Stomach smooth muscle (tissue), 2 donors: Measurements from ENCODE around the gene RETREG1.
"Not testable (repeated sequence)": the region's sequence is repeated elsewhere in the genome, so short reads cannot be mapped to it uniquely, and the experiment has no call there.

ENCODE experiments used
- H3K27ac ChIP-seq: one replicate; pipeline ENCODE4 v1.7.0; 2013; ENCODE audit warnings: mild to moderate bottlenecking, low read length, inconsistent platforms
- H3K27me3 ChIP-seq, 2 donors: one replicate each; pipeline ENCODE4 v1.7.0; 2013; ENCODE audit warnings: low read length in 2 of 2; ENCODE audit not compliant: insufficient read depth in 2 of 2, control insufficient read depth in 1 of 2
- H3K36me3 ChIP-seq, 2 donors: one replicate each; pipeline ENCODE4 v1.7.0; 2013; ENCODE audit warnings: low read length in 2 of 2; ENCODE audit not compliant: control insufficient read depth in 2 of 2, insufficient read depth in 2 of 2
- H3K4me1 ChIP-seq: one replicate; pipeline ENCODE4 v1.7.0; 2013; ENCODE audit warnings: low read length; ENCODE audit not compliant: control insufficient read depth, insufficient read depth
- H3K4me3 ChIP-seq, 2 donors: one replicate each; pipeline ENCODE4 v1.7.0; 2013; ENCODE audit warnings: low read length in 2 of 2
- H3K9ac ChIP-seq, 2 donors: one replicate each; pipeline ENCODE4 v1.7.0; 2013; ENCODE audit warnings: low read length in 2 of 2, mild to moderate bottlenecking in 1 of 2
- H3K9me3 ChIP-seq, 2 donors: one replicate each; pipeline ENCODE4 v1.7.0; 2013; ENCODE audit warnings: low read length in 2 of 2; ENCODE audit not compliant: control insufficient read depth in 2 of 2
- donor health status: healthy.
- donor health status: Pancreatic carcinoma.

Gene RETREG1

DNA sequence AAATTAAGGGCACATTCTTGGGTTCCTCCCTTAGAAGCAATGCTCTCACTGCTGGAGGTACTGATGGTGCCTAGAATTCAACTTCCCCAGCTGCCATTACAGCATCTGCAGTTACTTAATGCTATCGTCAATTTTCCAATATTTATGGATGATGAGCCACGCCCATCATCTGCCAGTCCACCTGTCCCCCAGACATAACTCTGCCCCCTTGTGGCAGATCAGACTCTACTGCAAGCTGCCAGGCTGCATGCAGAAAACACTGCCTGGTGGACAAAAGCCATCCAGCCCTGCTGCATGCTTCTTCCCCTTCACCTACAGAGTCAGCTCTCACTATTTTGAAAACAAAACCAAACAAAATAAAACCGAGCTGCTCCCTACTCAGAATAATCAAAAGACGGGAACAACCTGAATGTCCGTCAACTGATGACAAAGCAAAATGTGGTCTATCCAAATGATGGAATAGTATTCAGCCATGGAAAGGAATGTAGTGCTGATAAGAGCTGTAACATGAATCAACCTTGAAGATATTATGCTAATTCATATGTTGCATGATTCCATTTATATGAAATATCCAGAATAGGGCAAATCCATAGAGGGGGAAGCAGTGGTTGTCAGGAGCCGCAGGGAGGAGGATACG, 66.4 kb downstream of the RETREG1 start:
- no peaks in the 10 kb centered on the region for H3K36me3 ChIP-seq
- no peak overlapping the region for H3K4me3 ChIP-seq
- no peak overlapping the region for H3K9ac ChIP-seq
- no peaks in the 10 kb centered on the region for H3K27me3 ChIP-seq
- H3K27ac ChIP-seq = no peak overlapping the region
- H3K4me1 ChIP-seq = no peaks in the 10 kb centered on the region
- no peaks in the 10 kb centered on the region for H3K9me3 ChIP-seq

DNA sequence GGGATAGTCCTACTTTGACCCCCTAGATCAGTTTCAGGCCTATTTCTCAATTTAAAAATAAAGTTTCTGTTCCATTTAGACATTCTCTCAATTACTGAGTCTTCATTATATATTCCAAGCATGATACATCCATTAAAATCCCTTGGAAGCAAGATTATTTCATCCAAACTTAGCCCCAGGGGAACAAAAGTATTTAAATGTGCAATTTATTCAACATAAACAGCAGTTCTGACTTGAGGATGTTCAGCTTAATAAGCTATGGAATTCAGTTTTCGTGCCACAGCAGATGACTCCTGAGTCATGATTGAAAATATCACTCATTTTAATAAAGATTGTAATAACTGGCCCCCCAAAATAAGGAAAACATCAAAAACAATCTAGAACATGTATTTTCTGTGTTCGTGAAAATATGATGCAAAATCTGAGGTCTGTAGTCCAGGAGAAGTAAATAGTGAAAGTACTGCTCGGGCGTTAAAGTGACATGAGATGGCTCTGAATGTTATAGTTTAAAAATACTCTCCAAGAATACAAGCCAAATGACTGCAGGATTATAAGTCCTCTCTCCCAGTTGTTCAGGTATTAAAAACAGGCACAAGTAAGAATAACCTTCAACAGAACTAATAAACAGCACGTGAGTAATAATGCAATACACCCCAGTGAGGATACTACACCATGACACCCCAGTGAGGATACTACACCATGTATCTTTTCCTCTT, 67.1 kb downstream of the RETREG1 start:
- Histone ChIP-seq H3K4me1 (no peaks in the 10 kb centered on the region), H3K36me3 (no peaks in the 10 kb centered on the region), H3K4me3 (no peak overlapping the region), H3K9ac (no peak overlapping the region), H3K27ac (no peak overlapping the region), H3K27me3 (no peaks in the 10 kb centered on the region), H3K9me3 (no peaks in the 10 kb centered on the region)

DNA sequence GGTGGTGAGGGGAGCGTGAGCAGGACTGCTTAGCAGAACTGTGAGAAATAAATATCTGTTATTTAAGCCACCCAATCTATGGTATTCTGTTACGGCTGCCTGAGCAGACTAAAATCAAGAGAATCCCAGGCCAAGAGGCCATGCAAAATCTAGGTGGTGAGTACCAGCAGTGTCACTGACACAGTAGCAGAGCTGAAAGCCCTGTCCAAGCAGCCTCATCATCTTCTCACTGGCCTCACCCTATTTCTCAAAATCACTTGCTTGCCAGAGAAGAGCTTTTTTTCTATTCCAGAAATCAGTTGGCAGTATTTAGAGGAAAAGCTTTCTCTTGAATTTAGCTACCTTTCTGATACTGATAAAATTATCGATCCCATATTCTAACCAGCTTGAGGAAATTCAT, 68.0 kb downstream of the RETREG1 start:
- Histone ChIP-seq H3K27ac (no peak overlapping the region), H3K9ac (no peak overlapping the region)

DNA sequence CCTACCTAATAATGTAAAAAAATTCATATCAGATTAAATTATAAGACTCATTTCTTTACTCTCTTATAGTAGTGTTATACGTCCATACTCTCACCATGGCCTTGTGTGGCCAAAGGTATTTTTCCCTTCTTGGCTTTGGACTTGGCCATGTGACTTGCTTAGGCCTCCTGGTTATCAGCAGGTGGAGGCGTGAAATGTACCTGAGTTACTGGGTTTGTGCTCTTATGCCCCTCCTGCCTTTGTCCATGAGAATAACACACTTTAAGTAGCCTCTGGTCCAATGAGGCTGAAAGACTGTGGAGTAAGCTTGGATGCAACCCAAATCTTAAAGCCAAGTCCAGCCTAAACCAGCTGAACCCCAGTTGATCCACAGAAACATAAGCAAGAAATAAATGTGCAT, 68.7 kb downstream of the RETREG1 start:
- Histone ChIP-seq H3K27ac (no peak overlapping the region), H3K9ac (no peak overlapping the region), H3K4me1 (no peaks in the 10 kb centered on the region)

More for the DNA sequence above, 68.0 kb downstream of the RETREG1 start:
- Histone ChIP-seq H3K4me3 (no peak overlapping the region), H3K36me3 (no peaks in the 10 kb centered on the region), H3K9me3 (no peaks in the 10 kb centered on the region), H3K27me3 (no peaks in the 10 kb centered on the region), H3K4me1 (no peaks in the 10 kb centered on the region)

DNA sequence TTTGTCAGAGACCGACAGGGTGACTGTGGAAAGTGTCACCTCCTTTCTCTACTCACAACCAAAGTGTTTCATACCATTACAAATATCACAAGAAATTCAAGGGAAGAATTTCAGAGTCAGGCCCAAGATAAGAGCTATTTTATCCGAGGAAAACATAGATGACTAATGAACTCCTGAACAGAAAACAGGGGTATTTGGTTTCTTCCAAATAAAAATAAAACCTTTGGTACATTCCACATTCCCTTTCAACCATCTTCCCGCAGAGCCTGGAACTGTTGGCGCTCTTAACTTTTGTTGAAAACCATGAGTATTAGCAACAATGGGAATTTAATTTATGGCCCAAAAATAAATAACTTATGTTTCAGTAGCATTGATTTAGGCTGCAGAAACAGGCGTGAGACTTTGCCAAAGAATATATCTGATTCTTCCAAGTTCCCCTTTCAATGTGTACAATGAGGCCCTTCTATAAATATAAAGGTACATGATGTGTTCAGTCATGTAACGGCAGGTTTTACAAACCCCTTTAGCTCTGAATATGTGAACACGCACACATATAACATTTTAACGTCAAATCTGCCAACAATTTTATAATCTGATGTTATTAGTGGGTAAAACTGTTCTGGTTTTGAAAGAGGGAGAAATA, 69.5 kb downstream of the RETREG1 start:
- no peaks in the 10 kb centered on the region for H3K9me3 ChIP-seq
- H3K4me3 ChIP-seq = no peak overlapping the region
- H3K36me3 ChIP-seq = no peaks in the 10 kb centered on the region
- no peaks in the 10 kb centered on the region for H3K27me3 ChIP-seq
- H3K4me1 ChIP-seq = no peaks in the 10 kb centered on the region
- no peak overlapping the region for H3K27ac ChIP-seq
- H3K9ac ChIP-seq = no peak overlapping the region

More for the DNA sequence above, 68.7 kb downstream of the RETREG1 start:
- Histone ChIP-seq H3K27me3 (no peaks in the 10 kb centered on the region), H3K9me3 (no peaks in the 10 kb centered on the region), H3K4me3 (no peak overlapping the region), H3K36me3 (no peaks in the 10 kb centered on the region)

DNA sequence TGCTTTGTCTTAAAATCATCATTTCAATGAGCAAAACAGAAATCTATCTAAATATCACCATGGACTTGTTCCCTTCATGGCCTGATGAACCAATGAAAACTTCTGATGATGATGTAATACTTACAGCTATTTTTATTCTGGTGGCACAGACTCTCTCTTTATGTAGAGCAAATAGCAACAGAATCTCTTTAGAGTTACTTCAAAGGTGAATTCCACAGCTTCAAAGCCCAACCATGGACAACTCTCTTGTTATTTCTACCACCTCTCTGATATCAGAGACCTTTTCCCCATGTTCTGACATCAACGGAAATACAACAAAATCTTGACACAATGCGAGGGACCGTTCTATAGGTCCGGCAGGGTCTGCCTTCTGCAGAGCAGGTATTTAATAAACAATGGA, 70.1 kb downstream of the RETREG1 start:
- H3K27me3 ChIP-seq = no peaks in the 10 kb centered on the region
- no peak overlapping the region for H3K9ac ChIP-seq
- H3K9me3 ChIP-seq = no peaks in the 10 kb centered on the region
- H3K4me1 ChIP-seq = no peaks in the 10 kb centered on the region
- H3K4me3 ChIP-seq = no peak overlapping the region
- H3K27ac ChIP-seq = no peak overlapping the region
- H3K36me3 ChIP-seq = no peaks in the 10 kb centered on the region

DNA sequence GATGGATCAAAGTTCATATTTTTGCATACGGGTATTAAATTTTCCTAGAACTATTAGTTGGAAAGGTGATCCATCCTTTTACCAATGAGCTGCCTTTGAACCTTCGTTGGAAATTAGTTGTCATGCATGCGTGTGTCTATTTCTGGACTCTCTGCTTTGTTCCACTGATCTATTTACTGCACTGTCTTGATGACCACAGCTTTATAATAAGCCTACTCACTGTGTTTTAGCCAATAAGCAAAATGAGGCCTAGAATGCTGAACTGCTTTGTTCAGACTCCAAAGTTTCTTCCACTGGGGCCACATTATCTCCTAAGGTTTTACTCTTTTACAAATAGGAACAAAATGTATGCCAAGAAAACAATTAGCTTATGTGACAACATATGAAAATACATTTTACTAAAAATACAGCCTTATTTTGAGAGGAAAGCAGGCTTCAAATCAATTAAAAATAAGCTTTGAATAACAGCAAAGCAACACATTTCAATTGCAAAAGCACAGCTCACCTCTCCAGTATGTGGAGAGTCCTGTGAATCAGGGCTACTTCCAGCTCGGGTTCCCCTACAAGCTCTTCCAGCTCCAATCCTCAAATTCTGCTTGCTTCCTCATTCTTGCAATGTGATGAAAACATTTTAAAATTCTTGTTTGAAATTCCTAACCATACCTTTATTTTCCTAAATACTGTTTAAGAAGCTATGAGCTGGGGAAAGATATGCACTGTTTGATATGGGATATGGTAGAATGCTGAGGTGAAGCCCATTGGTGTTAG, 72.0 kb downstream of the RETREG1 start:
- H3K4me1 ChIP-seq = no peaks in the 10 kb centered on the region
- H3K27me3 ChIP-seq = no peaks in the 10 kb centered on the region
- no peak overlapping the region for H3K9ac ChIP-seq
- H3K9me3 ChIP-seq = no peaks in the 10 kb centered on the region
- no peaks in the 10 kb centered on the region for H3K36me3 ChIP-seq
- H3K27ac ChIP-seq = no peak overlapping the region
- H3K4me3 ChIP-seq = no peak overlapping the region

DNA sequence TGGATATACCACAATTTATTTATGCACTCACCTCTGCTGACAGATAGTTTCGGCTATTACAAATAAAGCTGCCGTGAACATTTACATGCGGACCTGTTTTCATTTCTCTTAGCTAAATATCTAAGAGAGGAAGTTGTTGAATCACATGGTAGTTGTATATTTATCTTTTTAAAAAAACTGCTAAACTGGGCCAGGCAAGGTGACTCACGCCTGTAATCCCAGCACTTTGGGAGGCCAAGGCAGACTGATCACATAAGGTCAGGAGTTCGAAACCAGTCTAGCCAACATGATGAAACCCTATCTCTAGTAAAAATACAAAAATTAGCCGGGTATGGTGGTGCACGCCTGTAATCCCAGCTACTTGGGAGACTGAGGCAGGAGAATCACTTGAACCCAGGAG, 73.6 kb downstream of the RETREG1 start:
- H3K27me3 ChIP-seq, H3K4me1 ChIP-seq: not testable (repeated sequence)

DNA sequence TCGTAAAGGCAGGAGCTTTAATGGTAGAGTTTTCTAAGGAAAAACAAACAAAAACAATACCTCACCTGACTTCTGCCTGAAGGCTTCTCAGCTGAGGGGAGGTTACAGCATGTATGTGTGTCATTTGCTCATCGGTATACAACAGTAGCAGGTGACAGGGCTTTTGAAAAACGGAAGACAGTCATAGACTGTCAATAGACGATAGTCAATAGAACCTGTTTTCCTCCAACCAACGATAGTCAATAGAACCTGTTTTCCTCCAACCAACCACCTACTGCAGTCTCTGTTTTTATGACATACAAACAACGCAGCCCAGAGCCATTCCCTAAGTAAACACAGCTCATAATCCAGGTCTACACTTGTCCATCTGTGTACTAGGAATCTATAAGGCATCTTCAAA, 74.6 kb downstream of the RETREG1 start:
- H3K4me1 ChIP-seq = no peaks in the 10 kb centered on the region
- H3K4me3 ChIP-seq = no peak overlapping the region
- no peaks in the 10 kb centered on the region for H3K9me3 ChIP-seq
- no peak overlapping the region for H3K27ac ChIP-seq
- H3K9ac ChIP-seq = no peak overlapping the region
- no peaks in the 10 kb centered on the region for H3K36me3 ChIP-seq
- H3K27me3 ChIP-seq = no peaks in the 10 kb centered on the region

More for the DNA sequence above, 73.6 kb downstream of the RETREG1 start:
- H3K9me3 ChIP-seq, H3K9ac ChIP-seq, H3K4me3 ChIP-seq, H3K36me3 ChIP-seq, H3K27ac ChIP-seq: not testable (repeated sequence)

DNA sequence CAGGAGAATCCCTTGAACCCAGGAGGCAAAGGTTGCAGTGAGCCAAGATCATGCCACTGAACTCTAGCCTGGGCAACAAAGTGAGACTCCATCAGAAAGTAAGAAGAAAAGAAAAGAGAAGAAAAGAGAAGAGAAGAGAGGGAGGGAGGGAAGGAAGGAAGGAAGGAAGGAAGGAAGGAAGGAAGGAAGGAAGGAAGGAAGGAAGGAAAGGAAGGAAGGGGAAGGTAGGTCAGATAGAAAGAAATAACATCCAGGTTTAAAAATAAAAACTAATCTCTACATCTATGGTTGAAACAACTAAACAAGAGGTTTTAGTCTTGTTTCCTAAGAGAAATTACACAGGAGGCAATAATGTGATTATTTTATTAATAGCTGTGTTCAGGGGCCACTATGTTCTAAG, 75.2 kb downstream of the RETREG1 start:
- H3K27me3 ChIP-seq, H3K4me1 ChIP-seq, H3K4me3 ChIP-seq, H3K9ac ChIP-seq, H3K9me3 ChIP-seq, H3K27ac ChIP-seq, H3K36me3 ChIP-seq: not testable (repeated sequence)
